Measurements from ENCODE around the gene OSBP2. TPM values are rescaled to one million over a fixed set of nuclear protein-coding genes. Genes with fewer than 3 reads are reported as not detected.
A peak's percentile ranks its signal among the peaks of the same experiment; 100 is the strongest.

Gene OSBP2
- total RNA-seq, 1 donor from 2014 or later: 19.2 TPM

DNA sequence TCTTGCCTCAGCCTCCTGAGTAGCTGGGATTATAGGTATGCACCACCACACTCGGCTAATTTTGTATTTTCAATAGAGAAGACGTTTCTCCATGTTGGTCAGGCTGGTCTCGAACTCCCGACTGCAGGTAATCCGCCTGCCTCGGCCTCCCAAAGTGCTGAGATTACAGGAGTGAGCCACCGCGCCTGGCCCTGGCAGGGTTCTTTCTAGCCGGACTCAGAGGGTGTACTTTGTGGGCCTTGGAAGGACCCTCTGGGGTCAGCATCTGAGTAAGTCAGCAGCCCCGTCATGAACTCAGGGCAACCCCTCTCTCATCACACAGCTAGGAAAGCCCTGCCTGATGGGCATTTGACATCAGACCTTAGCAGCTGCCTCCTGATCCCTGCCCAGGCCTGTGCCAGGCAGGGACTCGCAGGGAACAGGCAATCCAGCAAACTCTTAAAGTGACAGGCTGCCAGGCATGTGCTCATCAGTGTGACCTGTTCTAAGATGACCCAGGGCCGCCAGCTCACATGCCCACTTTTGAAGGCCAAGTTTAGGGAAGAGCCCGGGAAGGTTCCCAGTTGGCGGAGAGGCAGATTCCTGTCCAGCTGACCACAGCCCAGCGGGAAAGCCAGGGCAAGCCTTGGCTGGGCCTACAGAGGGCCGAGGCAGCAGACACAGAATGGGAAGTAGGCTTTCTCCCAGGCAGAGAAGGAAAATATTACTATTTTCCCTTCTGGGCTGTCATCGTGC is 181.0 kb downstream of the OSBP2 start:
- FAIRE-seq (no peak), DNase-seq (ENCODE audit: low spot score in 2 of 2) (no peak)

GRCh38 chr22:30876221-30876751 is 181.6 kb downstream of the OSBP2 start:
- DNase-seq (ENCODE audit: low spot score in 2 of 2): no peak
- FAIRE-seq: no peak

GRCh38 chr22:30876915-30877553 is 182.4 kb downstream of the OSBP2 start:
- FAIRE-seq (no peak), DNase-seq (ENCODE audit: low spot score in 2 of 2) (peak; percentile 52 to 64)

DNA sequence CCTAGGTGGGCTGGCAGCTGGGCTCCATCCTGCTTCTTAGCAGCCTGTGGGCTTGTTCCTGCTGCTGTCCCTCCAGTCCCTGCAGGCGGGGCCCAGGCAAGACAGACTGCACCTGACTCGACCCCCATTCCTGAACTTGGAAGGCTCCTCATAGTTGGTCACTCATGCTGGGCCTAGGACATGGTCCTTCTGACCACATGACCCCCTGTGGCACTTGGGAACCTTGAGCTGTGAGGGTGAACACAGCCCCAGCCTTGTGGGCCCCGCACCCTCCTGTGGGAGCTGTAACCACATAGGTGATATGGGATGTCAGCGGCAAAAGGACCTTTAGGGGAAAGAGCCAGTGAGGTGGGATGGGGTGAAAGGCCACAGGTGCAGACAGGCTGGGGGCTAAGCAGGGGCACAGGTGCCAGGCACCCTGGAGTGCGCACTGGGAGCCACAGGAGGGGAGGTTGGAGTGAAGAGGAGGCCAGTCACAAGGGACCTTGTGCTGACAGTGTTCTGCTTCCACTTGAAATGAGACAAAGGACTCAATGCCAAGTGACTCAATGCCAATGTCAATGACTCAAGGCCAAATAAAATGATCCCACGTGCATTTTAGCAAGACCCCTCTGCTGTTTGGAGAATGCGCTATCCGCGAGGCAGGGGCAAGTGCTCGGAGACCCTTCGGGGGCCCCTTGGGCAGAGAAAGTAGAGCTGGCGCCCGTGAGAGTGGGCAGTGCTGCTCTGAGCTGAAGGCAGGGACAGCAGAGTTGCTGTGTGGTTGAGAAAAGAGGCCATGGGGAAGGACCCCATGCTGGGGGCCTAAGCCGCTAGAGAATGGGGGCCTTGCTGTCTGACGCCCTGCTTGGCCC is 183.2 kb downstream of the OSBP2 start:
- DNase-seq (ENCODE audit: low spot score in 2 of 2): no peak
- FAIRE-seq: no peak

DNA sequence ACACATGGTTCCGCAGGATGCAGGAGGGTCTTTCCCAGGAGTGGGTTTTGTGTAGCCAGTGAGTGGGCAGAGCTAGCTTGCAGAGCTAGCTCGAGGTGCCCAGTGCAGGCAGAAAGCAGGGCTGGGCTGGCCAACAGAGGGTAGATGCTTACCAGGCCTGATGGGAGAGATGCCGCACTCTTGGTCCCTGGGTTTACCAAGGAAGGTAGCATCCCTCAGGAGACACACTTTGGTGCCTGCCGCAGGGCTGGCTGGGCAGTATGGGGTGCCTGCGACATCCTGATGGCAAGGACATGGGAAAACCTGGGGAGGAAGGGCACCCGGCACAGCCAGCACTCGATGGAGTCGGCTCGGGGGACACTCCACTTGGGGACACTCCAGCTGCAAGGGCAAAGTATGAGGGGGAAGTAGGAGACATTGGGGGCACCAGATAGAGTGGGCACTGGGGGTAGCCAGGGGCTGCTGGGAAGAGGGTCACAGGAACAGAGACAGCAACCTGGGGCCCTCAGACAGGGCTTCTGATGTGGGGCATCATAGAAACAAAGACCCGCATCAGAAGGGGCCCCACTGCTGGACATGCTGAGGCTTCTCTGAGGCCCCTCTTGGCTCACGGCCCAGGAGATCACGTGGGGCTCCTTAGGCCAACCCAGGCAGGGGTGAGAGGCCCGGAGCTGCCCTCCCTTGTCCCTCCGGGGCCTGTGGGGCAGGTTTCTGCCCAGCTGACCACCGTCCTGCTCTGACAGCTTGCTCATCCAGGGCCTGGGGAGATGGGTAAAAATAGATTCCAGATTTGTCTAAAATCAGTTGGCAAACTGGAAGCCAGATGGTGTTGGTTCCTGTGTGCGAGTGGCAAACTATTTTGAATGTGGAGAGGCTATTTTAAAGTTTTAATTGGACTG is 184.1 kb downstream of the OSBP2 start:
- no peak for FAIRE-seq
- DNase-seq (ENCODE audit: low spot score in 2 of 2): no peak

DNA sequence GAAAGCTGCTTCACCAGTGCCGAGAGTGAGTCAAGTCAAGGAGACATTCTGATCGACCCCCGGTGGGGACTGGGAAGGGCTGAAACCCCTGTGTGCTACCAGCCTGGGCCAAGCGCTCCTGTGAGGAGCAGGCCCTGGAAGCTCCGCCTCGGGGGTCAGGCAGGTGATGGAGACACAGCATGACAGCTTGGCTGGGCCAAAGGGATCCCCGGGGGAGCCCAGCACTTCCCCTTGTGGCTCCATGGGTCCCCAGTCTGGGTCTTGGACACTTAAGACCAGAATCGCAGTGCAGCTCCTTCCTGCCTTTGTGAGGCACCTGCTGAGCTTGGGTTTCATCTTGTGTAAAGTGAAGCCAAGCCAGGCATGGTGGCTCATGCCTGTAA is 184.7 kb downstream of the OSBP2 start:
- DNase-seq (ENCODE audit: low spot score in 2 of 2): no peak
- no peak for FAIRE-seq

DNA sequence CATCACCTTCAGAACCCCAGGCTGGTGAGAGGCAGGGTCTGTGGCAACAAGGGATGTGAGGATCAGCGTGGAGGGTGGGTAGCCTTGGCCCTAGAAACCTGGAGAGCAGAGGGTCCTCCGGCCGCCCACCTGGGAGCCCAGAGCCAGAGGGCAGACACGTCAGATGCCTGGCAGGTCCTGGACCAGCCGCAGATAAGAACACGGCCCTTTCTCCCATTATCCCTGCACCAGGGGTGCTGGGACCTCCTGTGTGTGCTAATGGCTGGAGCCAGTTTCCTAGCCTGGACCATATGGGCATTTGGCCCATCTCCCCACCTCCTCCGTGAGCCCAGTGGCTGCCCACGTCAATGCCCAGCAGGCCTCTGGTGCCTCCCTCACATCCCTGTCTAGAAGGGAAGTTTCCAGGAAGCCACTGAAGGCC is 185.5 kb downstream of the OSBP2 start:
- no peak for DNase-seq (ENCODE audit: low spot score in 2 of 2)
- FAIRE-seq: no peak

- DNase-seq (ENCODE audit: low spot score in 2 of 2) (no peak), FAIRE-seq (no peak)
Observed at GRCh38 chr22:30880847-30881246, 186.2 kb downstream of the OSBP2 start.

DNA sequence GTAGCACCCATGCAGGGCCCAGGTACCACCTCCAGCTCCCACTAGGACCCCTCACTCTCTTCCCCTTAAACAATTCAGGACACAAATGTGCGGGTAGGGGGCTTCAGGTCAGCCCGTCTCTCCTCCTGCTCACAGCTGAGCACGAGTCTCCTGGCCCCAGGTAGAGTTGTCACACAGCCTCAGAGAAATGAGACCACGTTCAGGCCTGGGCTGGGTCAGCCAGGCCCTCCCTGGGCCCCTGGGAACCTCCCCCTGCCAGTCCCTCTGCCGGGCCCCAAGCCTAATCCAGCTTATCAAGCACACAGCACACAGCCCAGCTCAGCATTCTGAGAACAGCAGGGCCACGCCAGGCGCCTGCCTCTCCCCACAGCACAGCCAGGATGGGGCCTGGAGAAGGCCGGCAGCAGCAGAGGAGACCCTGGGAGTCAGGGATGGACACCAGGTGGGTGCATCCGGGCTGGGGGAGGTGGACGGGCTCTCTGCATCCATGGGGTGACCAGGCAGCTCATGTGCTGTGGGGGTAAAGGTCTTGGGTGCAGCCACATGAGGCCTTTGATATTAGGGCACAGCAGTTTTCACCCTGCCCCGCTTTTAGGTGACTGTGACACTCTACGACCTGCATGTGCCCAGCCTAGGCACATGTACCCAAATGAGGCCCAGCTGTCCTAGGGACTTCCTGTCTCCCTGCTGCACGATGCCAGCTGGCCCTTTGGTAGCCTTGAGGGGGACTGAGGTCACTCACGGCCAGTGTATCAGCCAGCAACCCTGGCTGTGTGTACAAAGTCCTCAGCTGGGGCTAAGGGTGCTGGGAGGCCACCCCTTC is 186.9 kb downstream of the OSBP2 start:
- DNase-seq (ENCODE audit: low spot score in 2 of 2): no peak
- FAIRE-seq: no peak

- FAIRE-seq: no peak
- no peak for DNase-seq (ENCODE audit: low spot score in 2 of 2)
Observed at GRCh38 chr22:30882184-30882717, 187.6 kb downstream of the OSBP2 start.

GRCh38 chr22:30882974-30883533 is 188.4 kb downstream of the OSBP2 start:
- no peak for FAIRE-seq
- no peak for DNase-seq (ENCODE audit: low spot score in 2 of 2)

DNA sequence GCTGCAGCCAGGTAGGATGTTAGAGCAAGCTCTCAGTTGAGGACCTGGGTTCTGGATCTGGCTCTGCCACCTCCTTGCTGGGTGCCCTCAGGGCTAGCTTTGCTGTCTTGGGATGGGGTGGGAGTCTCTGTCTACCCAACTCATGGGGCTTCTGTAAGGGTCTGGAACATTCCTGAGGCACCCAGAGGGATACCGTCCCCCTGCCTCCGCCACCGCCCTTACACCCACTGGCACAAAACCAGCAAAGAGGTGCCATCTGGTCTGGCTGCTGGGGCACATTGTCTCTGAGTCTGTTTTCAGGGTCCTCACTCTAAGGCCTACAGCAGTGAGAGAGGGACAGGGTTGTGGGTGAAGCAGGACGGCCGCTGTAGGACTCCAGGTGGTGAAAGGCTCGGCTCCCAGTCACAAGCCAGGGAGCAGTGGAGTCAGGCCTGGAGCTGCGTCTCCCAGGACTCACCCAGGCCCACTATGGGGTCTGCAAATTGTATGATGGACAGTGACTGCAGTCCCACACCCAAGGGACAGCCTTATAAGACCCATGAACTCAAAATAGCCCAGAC is 189.0 kb downstream of the OSBP2 start:
- DNase-seq (ENCODE audit: low spot score in 2 of 2) (no peak), FAIRE-seq (no peak)

DNA sequence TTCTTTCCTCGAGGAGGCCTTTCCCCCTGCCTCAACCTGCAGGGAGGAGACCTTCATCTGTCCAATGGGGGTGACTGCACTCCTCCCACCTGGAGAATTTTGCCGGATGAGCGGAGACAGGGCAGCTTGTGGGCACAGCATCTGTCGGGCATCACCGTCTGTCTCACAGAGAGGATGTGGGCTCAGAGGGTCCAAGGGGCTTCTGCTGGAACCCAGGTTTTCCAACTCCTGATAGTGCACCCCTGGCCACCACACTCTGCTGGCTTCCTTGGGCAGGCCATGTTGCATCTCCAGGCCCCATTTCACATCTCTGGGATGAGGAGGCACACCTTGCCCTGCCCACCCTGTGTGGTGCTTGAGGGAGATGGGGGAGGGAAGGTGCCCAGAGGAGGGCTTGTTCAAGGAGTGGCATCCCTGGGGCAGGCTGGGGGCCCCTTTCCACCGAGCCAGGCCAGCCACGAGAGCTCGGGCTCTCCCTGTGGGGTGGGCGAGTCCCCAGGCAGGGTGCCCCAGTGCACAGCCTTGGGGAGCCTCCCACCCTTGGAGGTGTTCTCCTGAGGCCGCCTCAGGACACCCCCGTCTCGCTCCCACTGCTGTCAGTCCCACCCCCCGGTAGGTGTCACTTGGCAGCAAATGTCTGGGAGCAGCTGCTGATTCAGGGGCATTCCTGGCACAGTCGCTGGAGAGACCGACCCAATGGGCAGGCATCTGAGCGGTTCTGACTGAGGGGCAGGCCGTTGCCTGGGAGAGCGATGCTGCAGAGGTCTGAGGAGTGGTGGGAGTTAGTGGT is 189.7 kb downstream of the OSBP2 start:
- no peak for FAIRE-seq
- no peak for DNase-seq (ENCODE audit: low spot score in 2 of 2)

- DNase-seq (ENCODE audit: low spot score in 2 of 2) (no peak), FAIRE-seq (no peak)
Observed at GRCh38 chr22:30885001-30885366, 190.3 kb downstream of the OSBP2 start.

GRCh38 chr22:30885591-30885990 is 190.9 kb downstream of the OSBP2 start:
- DNase-seq (ENCODE audit: low spot score in 2 of 2) (no peak), FAIRE-seq (no peak)

GRCh38 chr22:30887453-30887852 is 192.8 kb downstream of the OSBP2 start:
- DNase-seq (ENCODE audit: low spot score in 2 of 2): no peak
- no peak for FAIRE-seq

DNA sequence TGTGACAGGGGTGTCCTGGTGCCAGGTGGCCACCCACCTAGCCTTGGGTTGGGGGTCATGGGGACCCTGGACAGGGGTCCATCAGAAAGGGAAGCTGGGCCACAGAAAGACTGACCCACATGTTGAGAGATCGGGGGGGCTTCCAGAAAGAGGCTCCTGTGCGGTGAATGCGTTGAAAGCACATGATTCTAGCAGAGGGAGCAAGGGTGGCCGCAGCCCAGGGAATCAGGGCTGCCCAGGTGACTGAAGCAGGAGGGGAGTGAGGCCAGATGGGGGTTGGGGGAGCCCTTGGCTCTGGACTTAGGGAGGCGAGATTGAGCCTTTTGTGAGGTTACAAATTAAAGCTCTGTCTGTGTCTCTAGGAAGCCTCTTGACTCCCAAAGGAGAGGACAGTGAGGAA is 193.2 kb downstream of the OSBP2 start:
- no peak for DNase-seq (ENCODE audit: low spot score in 2 of 2)
- FAIRE-seq: no peak

Data from frontal cortex (tissue), 4 donors.